ENCODE measurements around the gene BTRC. TPM values are rescaled to one million over a fixed set of nuclear protein-coding genes. Genes with fewer than 3 reads are reported as not detected.
"Not testable (repeated sequence)": the region's sequence is repeated elsewhere in the genome, so short reads cannot be mapped to it uniquely, and the experiment has no call there.

Gene BTRC
- total RNA-seq, 4 donors from 2014 or later: 8.0 to 15.1 (median 10.4) TPM

GRCh38 chr10:101402711-101403110, 48.7 kb downstream of the BTRC start:
- DNase-seq: no peak
- intact Hi-C loops (cut with DNase I): no loop called here
- no peak for TF ChIP-seq CTCF (IDR thresholded peaks at IDR 0.05)
- TF ChIP-seq POLR2A (IDR thresholded peaks at IDR 0.05): no peak

GRCh38 chr10:101403161-101403560, 49.2 kb downstream of the BTRC start:
- H3K27ac ChIP-seq: no peak overlapping the region
- intact Hi-C loops (cut with DNase I): no loop called here
- H3K4me3 ChIP-seq: no peak overlapping the region
- 86 to 93% methylated on average over 2 of the region's 2 CpGs for WGBS, 2 donors
- no peak for DNase-seq
- H3K9me3 ChIP-seq: no peaks in the 10 kb centered on the region
- peaks cover 0 to 12% (median 0%) of the 10 kb centered on the region in 3 donors for H3K36me3 ChIP-seq
- H3K27me3 ChIP-seq: no peaks in the 10 kb centered on the region
- H3K4me1 ChIP-seq: no peaks in the 10 kb centered on the region
- no peak for TF ChIP-seq POLR2A (IDR thresholded peaks at IDR 0.05)

More at GRCh38 chr10:101402711-101403110, 48.7 kb downstream of the BTRC start:
- Histone ChIP-seq H3K27me3 (no peaks in the 10 kb centered on the region), H3K36me3 (peaks cover 0 to 8% (median 0%) of the 10 kb centered on the region in 3 donors), H3K9me3 (no peaks in the 10 kb centered on the region), H3K4me1 (no peaks in the 10 kb centered on the region), H3K4me3 (no peak overlapping the region), H3K27ac (no peak overlapping the region)

GRCh38 chr10:101405001-101405400, 51.0 kb downstream of the BTRC start:
- Histone ChIP-seq H3K4me3 (no peak overlapping the region), H3K9me3 (no peaks in the 10 kb centered on the region), H3K36me3 (peaks cover 0 to 27% (median 0%) of the 10 kb centered on the region in 3 donors), H3K27ac (no peak overlapping the region), H3K4me1 (no peaks in the 10 kb centered on the region), H3K27me3 (no peaks in the 10 kb centered on the region)
- intact Hi-C loops (cut with DNase I): no loop called here
- 91 to 100% methylated on average over 2 of the region's 2 CpGs for WGBS, 2 donors
- no peak for DNase-seq
- TF ChIP-seq POLR2A (IDR thresholded peaks at IDR 0.05) (no peak), CTCF (IDR thresholded peaks at IDR 0.05) (no peak)

GRCh38 chr10:101411598-101411997, 57.6 kb downstream of the BTRC start:
- no peak for DNase-seq
- Histone ChIP-seq H3K27me3 (no peaks in the 10 kb centered on the region), H3K9me3 (peaks cover 0 to 5% (median 0%) of the 10 kb centered on the region in 3 donors), H3K4me3 (no peak overlapping the region), H3K4me1 (no peaks in the 10 kb centered on the region), H3K27ac (no peak overlapping the region), H3K36me3 (peaks cover 0 to 32% (median 0%) of the 10 kb centered on the region in 3 donors)
- TF ChIP-seq CTCF (IDR thresholded peaks at IDR 0.05) (no peak), POLR2A (IDR thresholded peaks at IDR 0.05) (no peak)
- intact Hi-C loops (cut with DNase I): no loop called here

- no peak for DNase-seq
- Histone ChIP-seq H3K27ac (no peak overlapping the region), H3K4me3 (no peak overlapping the region), H3K27me3 (no peaks in the 10 kb centered on the region), H3K9me3 (peaks cover 0 to 5% (median 0%) of the 10 kb centered on the region in 3 donors), H3K4me1 (no peaks in the 10 kb centered on the region), H3K36me3 (peaks cover 0 to 11% (median 0%) of the 10 kb centered on the region in 3 donors)
- intact Hi-C loops (cut with DNase I): no loop called here
- WGBS, 2 donors: 67 to 92% methylated on average over 2 of the region's 2 CpGs
- no peak for TF ChIP-seq CTCF (IDR thresholded peaks at IDR 0.05)
- TF ChIP-seq POLR2A (IDR thresholded peaks at IDR 0.05): no peak
Measured at GRCh38 chr10:101414034-101414433, 60.1 kb downstream of the BTRC start.

GRCh38 chr10:101415884-101416283, 61.9 kb downstream of the BTRC start:
- H3K4me3 ChIP-seq: no peak overlapping the region
- no peaks in the 10 kb centered on the region for H3K27me3 ChIP-seq
- 84 to 89% methylated on average over 3 of the region's 3 CpGs for WGBS, 2 donors
- H3K4me1 ChIP-seq: no peaks in the 10 kb centered on the region
- DNase-seq: no peak
- intact Hi-C loops (cut with DNase I): no loop called here
- no peak overlapping the region for H3K27ac ChIP-seq
- no peaks in the 10 kb centered on the region for H3K36me3 ChIP-seq
- TF ChIP-seq POLR2A (IDR thresholded peaks at IDR 0.05) (no peak), CTCF (IDR thresholded peaks at IDR 0.05) (no peak)
- H3K9me3 ChIP-seq: peaks cover 0 to 5% (median 0%) of the 10 kb centered on the region in 3 donors

- H3K4me1 ChIP-seq; H3K9me3 ChIP-seq; H3K4me3 ChIP-seq; intact Hi-C loops (cut with DNase I); H3K27ac ChIP-seq; H3K36me3 ChIP-seq; H3K27me3 ChIP-seq; DNase-seq: not testable (repeated sequence)
- WGBS, 2 donors: 71 to 78% methylated on average over 1 of the region's 1 CpG
Measured at GRCh38 chr10:101421967-101422366, 68.0 kb downstream of the BTRC start.
